Bronchial epithelial cell (primary cell): ENCODE results near the gene APLP2. TPM values are rescaled to one million over a fixed set of nuclear protein-coding genes. Genes with fewer than 3 reads are reported as not detected.
"Not testable (repeated sequence)": the region's sequence is repeated elsewhere in the genome, so short reads cannot be mapped to it uniquely, and the experiment has no call there.

Experiments
- DNase-seq: peaks from one replicate; pipeline ENCODE4 v3.0.0-alpha.2; 2010; ENCODE audit warnings: low read depth
- FAIRE-seq: peaks from 2 replicates; lab custom pipeline; 2011; peaks lifted over from hg19 to GRCh38; lab: Jason Lieb, UNC
- H3K27me3 ChIP-seq: 2 replicates; pipeline ENCODE4 v1.5.1; 2011; ENCODE audit warnings: low read length; ENCODE audit not compliant: control insufficient read depth, insufficient read depth
- H3K36me3 ChIP-seq: 2 replicates; pipeline ENCODE4 v1.5.1; 2011; ENCODE audit warnings: low read length; ENCODE audit not compliant: control insufficient read depth, insufficient read depth
- H3K4me3 ChIP-seq: 2 replicates; pipeline ENCODE4 v1.5.1; 2011; ENCODE audit warnings: mild to moderate bottlenecking, low read depth, low read length, control low read depth
- CTCF ChIP-seq: IDR thresholded peaks from 2 replicates; pipeline ENCODE4 v1.5.1; 2011; ENCODE audit warnings: mild to moderate bottlenecking, moderate library complexity, low read length, control low read depth, inconsistent platforms; ENCODE audit not compliant: insufficient read depth, severe bottlenecking
- total RNA-seq: library from RNA; depleted of rRNA; stranded (reverse); fragments of >200 nt; gene quantifications from 2 replicates; pipeline ENCODE4 v1.2.1, GENCODE V29; 2014

APLP2 gene
- 504 and 567 TPM in 2 replicates for total RNA-seq

DNA sequence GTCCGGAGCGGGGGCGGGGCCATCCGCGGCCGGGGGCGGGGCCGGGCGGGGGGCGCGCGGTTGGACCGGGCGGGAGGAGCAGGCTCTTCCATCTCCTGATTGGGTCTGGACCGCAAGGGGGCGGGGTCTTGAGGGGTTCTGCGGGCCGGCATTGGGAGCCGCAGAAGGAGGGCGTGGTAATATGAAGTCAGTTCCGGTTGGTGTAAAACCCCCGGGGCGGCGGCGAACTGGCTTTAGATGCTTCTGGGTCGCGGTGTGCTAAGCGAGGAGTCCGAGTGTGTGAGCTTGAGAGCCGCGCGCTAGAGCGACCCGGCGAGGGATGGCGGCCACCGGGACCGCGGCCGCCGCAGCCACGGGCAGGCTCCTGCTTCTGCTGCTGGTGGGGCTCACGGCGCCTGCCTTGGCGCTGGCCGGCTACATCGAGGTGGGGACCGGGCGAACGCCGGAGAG lies at the start of gene APLP2:
APLP2 (plus strand) TSS at position 236 of the 450 bp plus-strand sequence; CDS start at position 320, 84 bp downstream.
- FAIRE-seq (no peak), DNase-seq (peak; percentile 90)
- no peak for TF ChIP-seq CTCF

GRCh38 chr11:130020323-130020722 lies 49.4 kb upstream of the APLP2 start:
- no peak for TF ChIP-seq CTCF
- no peak overlapping the region for H3K4me3 ChIP-seq
- no peaks in the 10 kb centered on the region for H3K27me3 ChIP-seq
- DNase-seq: no peak
- no peak for FAIRE-seq
- H3K36me3 ChIP-seq: no peaks in the 10 kb centered on the region

More for the DNA sequence above, at the start of gene APLP2:
- H3K4me3 ChIP-seq: peak within 1 kb of the TSS; percentile 65
- H3K36me3 ChIP-seq: no peaks in the 10 kb centered on the region
- no peaks in the 10 kb centered on the region for H3K27me3 ChIP-seq

DNA sequence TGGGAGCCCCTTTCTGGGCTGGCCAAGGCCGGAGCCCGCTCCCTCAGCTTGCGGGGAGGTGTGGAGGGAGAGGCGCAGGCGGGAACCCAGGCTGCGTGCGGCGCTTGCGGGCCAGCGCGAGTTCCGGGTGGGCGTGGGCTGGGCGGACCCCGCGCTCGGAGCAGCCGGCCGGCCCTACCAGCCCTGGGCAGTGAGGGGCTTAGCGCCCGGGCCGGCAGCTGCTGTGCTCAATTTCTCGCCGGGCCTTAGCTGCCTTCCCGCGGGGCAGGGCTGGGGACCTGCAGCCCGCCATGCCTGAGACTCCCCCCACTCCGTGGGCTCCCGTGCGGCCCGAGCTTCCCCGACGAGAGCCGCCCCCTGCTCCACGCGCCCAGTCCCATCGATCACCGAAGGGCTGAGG lies 48.1 kb upstream of the APLP2 start:
- not testable (repeated sequence) for H3K36me3 ChIP-seq, DNase-seq, H3K27me3 ChIP-seq, FAIRE-seq, H3K4me3 ChIP-seq

DNA sequence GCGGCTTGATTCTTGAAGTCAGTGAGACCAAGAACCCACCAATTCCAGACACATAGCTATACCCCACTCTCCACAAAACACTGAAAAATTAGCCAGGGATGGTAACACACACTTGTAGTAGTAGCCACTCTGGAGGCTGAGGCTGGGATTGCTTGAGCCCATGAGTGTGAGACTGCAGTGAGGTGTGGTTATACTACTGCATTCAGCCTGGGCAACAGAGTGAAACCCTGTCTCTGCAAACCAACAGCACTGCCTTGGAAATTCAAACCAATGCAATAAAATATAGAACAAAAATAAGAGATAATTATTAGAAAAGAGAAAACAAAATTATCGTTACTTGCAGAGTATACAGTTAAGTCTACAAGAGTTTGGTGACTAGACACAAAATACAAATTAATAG lies 46.9 kb upstream of the APLP2 start:
- FAIRE-seq (no peak), DNase-seq (no peak)
- H3K27me3 ChIP-seq: no peaks in the 10 kb centered on the region
- no peak for TF ChIP-seq CTCF
- no peak overlapping the region for H3K4me3 ChIP-seq
- no peaks in the 10 kb centered on the region for H3K36me3 ChIP-seq

- Histone ChIP-seq H3K4me3 (no peak overlapping the region), H3K27me3 (no peaks in the 10 kb centered on the region), H3K36me3 (no peaks in the 10 kb centered on the region)
- FAIRE-seq (no peak), DNase-seq (peak; percentile 80)
- TF ChIP-seq CTCF: no peak
These were observed 46.5 kb upstream of the APLP2 start for GRCh38 chr11:130023204-130023603.

GRCh38 chr11:130024361-130024760 lies 45.3 kb upstream of the APLP2 start:
- FAIRE-seq (no peak), DNase-seq (no peak)
- H3K27me3 ChIP-seq: no peaks in the 10 kb centered on the region

More at GRCh38 chr11:130024361-130024760, 45.3 kb upstream of the APLP2 start:
- H3K4me3 ChIP-seq: no peak overlapping the region
- no peak for TF ChIP-seq CTCF
- no peaks in the 10 kb centered on the region for H3K36me3 ChIP-seq
